Kidney (tissue), 14 donors: ENCODE results near the gene SORBS2. TPM values are rescaled to one million over a fixed set of nuclear protein-coding genes. Genes with fewer than 3 reads are reported as not detected.
A peak's percentile ranks its signal among the peaks of the same experiment; 100 is the strongest.

Source experiments
- DNase-seq, 5 donors: peaks; one replicate each; pipeline ENCODE4 v3.0.0-alpha.2; 2013 to 2020
- FAIRE-seq: peaks from 2 replicates; lab custom pipeline; 2012; peaks lifted over from hg19 to GRCh38; lab: Jason Lieb, UNC
- H3K27ac ChIP-seq, 2 donors: one replicate each; pipeline ENCODE4 v1.7.0; 2013; ENCODE audit warnings: low read depth in 2 of 2, low read length in 2 of 2, inconsistent platforms in 1 of 2
- H3K27me3 ChIP-seq: one replicate; pipeline ENCODE4 v1.7.1; 2013; ENCODE audit warnings: low read length, inconsistent platforms; ENCODE audit not compliant: control insufficient read depth, insufficient read depth
- H3K36me3 ChIP-seq, 3 donors: one replicate each; pipeline versions ENCODE4 v1.7.0 to v1.7.1; 2013; ENCODE audit warnings: low read length in 3 of 3, control low read depth in 1 of 3, inconsistent platforms in 1 of 3; ENCODE audit not compliant: insufficient read depth in 3 of 3, control insufficient read depth in 2 of 3
- H3K4me1 ChIP-seq, 3 donors: one replicate each; pipeline versions ENCODE4 v1.7.0 to v1.7.1; 2013; ENCODE audit warnings: low read length in 3 of 3, inconsistent platforms in 1 of 3, low read depth in 1 of 3; ENCODE audit not compliant: control insufficient read depth in 2 of 3, insufficient read depth in 2 of 3
- H3K4me3 ChIP-seq, 3 donors: one replicate each; pipeline versions ENCODE4 v1.7.0 to v1.8.1; 2013; ENCODE audit warnings: low read length in 3 of 3, control low read depth in 1 of 3, inconsistent platforms in 1 of 3
- H3K9ac ChIP-seq, 3 donors: one replicate each; pipeline versions ENCODE4 v1.7.0 to v1.7.1; 2013; ENCODE audit warnings: low read length in 3 of 3, control low read depth in 1 of 3, inconsistent platforms in 1 of 3
- H3K9me3 ChIP-seq, 3 donors: one replicate each; pipeline versions ENCODE4 v1.7.0 to v1.7.1; 2013; ENCODE audit warnings: low read length in 3 of 3, control low read depth in 1 of 3, inconsistent platforms in 1 of 3; ENCODE audit not compliant: control insufficient read depth in 2 of 3, insufficient read depth in 1 of 3
- CTCF ChIP-seq: IDR thresholded peaks from 3 replicates; pipeline ENCODE4 v1.5.1; 2012; ENCODE audit warnings: mild to moderate bottlenecking, moderate library complexity, borderline replicate concordance; ENCODE audit not compliant: insufficient read depth; ENCODE audit errors: extremely low read depth
- intact Hi-C: fragments of 100-400 bp; cut with DNase I; formaldehyde crosslinking; loops from one replicate; pipeline ENCODE4 v1.11.1; 2022
- polyA plus RNA-seq: library from polyadenylated mRNA; stranded (reverse); fragments of 350-450 nt; fragmentation: Illumina TruSeq; extraction: RNeasy Lipid Tissue Mini Kit (QIAGEN cat#74804); gene quantifications from one replicate; pipeline ENCODE4 v1.2.3, GENCODE V29; 2014; ENCODE audit warnings: low read depth, low replicate concordance; ENCODE audit not compliant: insufficient read depth
- total RNA-seq: library from RNA; stranded (reverse); fragmentation: NEBNext Ultra II Directional; extraction: Animal tissue kit (Norgen Biotek cat#: 25700); gene quantifications from one replicate; pipeline ENCODE4 v1.2.1, GENCODE V29; 2021
- donor health status: control.
- donor health status: control.
- donor health status: control.
- donor health status: control.
- donor health status: control.
- donor health status: DM: yes; HTN: yes; CAD: no.
- donor health status: Normal renal cell carcinoma (clear cell type).

Gene SORBS2
- total and polyA plus RNA-seq, 2 donors from 2014 or later, result 26.0 to 127 TPM

- H3K9me3 ChIP-seq, result no peaks in the 10 kb centered on the region
- DNase-seq, result no peak
- no peaks in the 10 kb centered on the region for H3K36me3 ChIP-seq
- no peaks in the 10 kb centered on the region for H3K27me3 ChIP-seq
- intact Hi-C loops, result loop anchor here (10.0 kb wide), 1 partner anchor 125 kb away; the partner anchor contains the start of gene CCDC110
- no peak for FAIRE-seq
- no peak overlapping the region for H3K27ac ChIP-seq
- no peak for TF ChIP-seq CTCF
- H3K4me3 ChIP-seq, result no peak overlapping the region
- no peak overlapping the region for H3K9ac ChIP-seq
- H3K4me1 ChIP-seq, result no peaks in the 10 kb centered on the region
These were observed 212.3 kb downstream of the SORBS2 start for GRCh38 chr4:185599553-185600243.

- DNase-seq (peak in 1 of 5 donors; percentile 38), FAIRE-seq (no peak)
- H3K4me3 ChIP-seq, result no peak overlapping the region
- H3K36me3 ChIP-seq, result no peaks in the 10 kb centered on the region
- H3K27ac ChIP-seq, result no peak overlapping the region
- H3K4me1 ChIP-seq, result no peaks in the 10 kb centered on the region
- H3K9me3 ChIP-seq, result no peaks in the 10 kb centered on the region
- H3K27me3 ChIP-seq, result no peaks in the 10 kb centered on the region
- no peak for TF ChIP-seq CTCF
- no peak overlapping the region for H3K9ac ChIP-seq
- intact Hi-C loops, result loop anchor here (10.0 kb wide), 1 partner anchor 124 kb away; the partner anchor contains the start of gene CCDC110
These were observed 213.0 kb downstream of the SORBS2 start for GRCh38 chr4:185598846-185599552.

- Histone ChIP-seq H3K4me1 (no peaks in the 10 kb centered on the region), H3K9ac (no peak overlapping the region), H3K9me3 (no peaks in the 10 kb centered on the region), H3K27ac (no peak overlapping the region), H3K36me3 (peaks cover 0 to 5% (median 0%) of the 10 kb centered on the region in 3 donors), H3K4me3 (no peak overlapping the region), H3K27me3 (no peaks in the 10 kb centered on the region)
- DNase-seq (peak; percentile 80 to 86 (median 84)), FAIRE-seq (peak; percentile 70)
- intact Hi-C loops, result loop anchor here (10.0 kb wide), 1 partner anchor 123 kb away; the partner anchor contains the start of gene CCDC110
- TF ChIP-seq CTCF, result peak; percentile 99
These were observed 214.3 kb downstream of the SORBS2 start for GRCh38 chr4:185597532-185598188.
